VCaP (cell line): Measurements from ENCODE around the gene TRABD2A.

Experiments
- H3K27ac ChIP-seq: fragments of 450-650 bp; 2 replicates; pipeline ENCODE4 v1.5.1; 2017
- TF ChIP-seq, protein P1 (sequence below): fragments of 450-650 bp; conservative IDR thresholded peaks from 2 replicates; pipeline ENCODE4 v1.5.1; 2017; ENCODE audit warnings: mild to moderate bottlenecking, moderate library complexity

Gene TRABD2A

DNA sequence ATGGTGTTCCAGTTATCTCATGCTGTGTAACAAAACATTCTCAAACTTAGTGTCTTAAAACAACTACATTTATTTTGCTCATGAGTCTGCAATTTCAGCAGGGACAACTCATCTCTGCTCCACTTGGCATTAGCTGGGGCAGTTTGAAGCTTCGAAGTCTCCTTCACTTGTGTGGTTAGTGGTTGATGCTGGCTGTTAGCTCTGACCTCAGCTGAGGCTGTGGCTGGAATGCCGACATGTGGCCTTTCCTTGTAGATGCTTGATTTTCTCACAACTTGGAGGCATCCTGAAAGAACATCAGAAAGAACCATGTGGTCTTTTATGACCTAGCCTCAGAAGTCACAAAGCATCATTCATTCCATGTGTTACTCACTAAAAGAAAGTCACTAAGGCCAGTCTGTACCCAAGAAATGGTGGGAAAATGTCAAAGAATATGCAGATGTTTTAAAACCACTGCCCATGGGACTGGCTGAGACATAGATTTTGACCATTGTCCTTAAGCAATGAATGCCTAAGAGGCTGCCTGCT is 20.8 kb upstream of the TRABD2A start:
- H3K27ac ChIP-seq, result no peak overlapping the region
- TF ChIP-seq, protein P1, sequence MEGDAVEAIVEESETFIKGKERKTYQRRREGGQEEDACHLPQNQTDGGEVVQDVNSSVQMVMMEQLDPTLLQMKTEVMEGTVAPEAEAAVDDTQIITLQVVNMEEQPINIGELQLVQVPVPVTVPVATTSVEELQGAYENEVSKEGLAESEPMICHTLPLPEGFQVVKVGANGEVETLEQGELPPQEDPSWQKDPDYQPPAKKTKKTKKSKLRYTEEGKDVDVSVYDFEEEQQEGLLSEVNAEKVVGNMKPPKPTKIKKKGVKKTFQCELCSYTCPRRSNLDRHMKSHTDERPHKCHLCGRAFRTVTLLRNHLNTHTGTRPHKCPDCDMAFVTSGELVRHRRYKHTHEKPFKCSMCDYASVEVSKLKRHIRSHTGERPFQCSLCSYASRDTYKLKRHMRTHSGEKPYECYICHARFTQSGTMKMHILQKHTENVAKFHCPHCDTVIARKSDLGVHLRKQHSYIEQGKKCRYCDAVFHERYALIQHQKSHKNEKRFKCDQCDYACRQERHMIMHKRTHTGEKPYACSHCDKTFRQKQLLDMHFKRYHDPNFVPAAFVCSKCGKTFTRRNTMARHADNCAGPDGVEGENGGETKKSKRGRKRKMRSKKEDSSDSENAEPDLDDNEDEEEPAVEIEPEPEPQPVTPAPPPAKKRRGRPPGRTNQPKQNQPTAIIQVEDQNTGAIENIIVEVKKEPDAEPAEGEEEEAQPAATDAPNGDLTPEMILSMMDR, result no peak

DNA sequence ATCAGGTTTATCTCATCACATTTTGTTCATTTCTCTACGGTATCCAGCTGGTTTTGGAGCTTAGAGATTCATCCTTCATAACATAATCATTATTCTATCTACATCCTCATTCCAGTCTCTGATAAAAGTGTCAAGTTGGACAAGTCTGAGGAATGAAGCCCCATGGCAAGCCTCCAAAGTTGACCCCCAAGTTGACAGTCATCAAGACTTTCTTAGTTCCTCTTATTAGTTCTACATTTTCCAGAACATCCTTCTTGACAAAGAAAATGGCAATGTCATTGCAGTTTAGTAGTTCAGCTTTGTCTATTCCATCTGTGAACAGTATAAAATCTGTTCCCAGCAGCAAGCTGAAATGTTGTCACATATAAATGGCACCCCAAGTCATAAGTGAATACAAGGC is 20.1 kb upstream of the TRABD2A start:
- TF ChIP-seq, protein P1, result no peak
- no peak overlapping the region for H3K27ac ChIP-seq

DNA sequence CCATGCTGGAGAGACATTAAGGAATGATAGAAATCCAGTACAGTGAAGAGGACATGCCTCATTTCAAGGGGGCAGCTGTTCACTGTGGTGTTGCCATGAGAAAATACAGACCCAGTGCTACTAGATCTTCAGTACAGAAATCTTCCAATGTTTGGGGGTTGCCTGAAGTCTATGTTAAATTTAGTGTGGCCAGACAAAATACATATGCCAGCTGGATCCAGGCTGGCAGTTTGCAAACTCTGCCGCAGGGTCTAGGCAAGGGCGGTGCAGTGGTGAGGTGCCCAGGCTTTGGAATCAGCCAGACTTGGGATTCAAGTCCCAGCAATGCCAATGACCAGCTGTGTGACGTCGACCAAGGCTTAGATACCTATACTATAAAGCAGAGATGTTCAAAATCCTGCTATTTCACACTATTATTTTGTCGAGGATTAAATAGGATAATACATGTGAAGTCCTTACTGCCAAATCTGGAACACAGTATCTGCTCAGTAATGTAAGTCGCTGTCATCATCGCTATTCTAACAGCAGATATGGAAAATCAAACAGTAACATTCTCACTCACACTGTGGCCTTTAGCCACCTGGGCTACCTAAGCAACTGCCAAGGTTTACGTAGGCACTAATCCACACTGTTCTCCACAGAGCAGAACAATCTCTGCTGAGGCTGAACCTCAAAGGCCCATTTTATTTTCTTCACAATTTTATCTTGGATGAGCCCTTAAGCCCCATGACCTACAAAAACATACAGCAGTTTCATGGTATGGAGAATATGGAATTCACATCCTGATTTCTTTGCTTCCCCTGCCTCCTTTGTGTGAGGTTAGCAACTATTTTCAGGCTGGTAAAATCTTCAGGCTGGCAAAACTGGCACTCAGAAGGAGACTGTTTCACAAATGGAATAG is 18.7 kb upstream of the TRABD2A start:
- TF ChIP-seq, protein P1, result no peak

DNA sequence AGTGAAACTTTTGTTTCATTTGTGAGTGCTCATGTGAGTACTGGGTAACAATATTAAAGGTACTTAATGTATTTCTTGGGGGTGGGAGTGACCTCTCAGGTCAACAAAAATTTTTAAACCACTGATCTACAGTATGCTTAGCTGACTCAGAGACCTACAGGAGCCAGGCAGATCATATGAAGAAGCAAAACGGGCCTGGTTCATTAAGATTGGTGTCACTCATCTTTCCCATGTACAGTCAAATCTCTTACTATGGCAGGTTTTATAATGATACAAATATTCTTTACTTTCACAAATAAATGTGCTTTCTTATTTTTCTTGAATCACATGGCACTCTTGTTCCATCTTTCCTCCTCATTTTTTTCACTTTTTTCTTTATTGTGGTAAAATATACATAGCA is 16.9 kb upstream of the TRABD2A start:
- H3K27ac ChIP-seq, result no peak overlapping the region
- TF ChIP-seq, protein P1, result no peak

More for the DNA sequence above, 18.7 kb upstream of the TRABD2A start:
- no peak overlapping the region for H3K27ac ChIP-seq

DNA sequence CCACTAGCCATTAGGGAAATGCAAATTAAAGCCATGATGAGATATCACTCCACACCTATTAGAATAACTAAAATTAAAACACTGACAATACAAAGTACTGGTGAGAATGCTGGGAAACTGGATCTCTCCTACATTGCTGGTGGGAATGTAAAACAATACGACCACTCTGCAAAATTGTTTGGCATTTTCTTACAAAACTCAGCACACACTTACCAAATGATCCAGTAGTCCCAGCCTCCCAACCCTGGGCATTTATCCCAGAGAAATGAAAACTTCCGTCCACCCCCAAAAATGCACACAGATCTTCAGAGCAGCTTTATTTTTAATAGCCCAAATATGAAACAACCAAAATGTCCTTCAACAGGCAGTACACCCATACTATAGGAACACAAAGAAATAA is 15.7 kb upstream of the TRABD2A start:
- H3K27ac ChIP-seq, result no peak overlapping the region

DNA sequence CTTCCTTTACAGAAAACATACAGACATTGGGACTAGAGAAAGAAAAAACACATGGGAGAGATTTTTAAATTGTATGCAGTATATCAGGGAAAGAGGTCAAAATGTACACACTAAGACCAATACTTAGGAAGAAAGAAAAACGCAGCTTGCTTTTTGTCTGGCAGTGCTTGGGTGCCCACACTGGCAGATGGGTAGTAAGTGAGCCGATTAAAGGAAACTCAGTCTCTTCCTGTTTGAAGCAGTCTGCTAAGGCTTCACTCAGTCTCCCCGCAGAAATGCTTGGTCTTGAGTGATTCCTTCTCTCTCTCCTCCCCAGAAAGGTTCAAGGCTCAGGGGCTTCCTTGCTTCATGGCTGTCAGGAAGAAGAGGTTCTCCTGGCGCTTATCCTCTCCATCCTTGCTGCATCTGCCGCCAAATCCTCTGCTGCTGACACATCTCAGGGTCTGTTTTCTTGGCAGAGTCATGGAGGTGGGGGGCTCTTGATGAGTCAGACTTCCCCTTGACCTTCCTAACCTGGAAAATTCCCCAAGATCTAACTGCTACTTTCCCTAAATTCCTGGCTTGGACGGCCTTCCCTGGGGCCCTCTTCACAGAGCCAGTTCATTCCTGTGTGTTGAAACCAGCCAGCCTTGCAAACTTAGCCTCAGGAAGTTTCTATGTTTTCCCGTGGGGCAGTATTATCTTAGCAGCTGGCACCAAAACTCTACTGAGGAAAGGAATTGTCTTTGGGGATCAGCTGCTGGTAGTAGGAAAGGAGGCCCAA is 14.1 kb upstream of the TRABD2A start:
- no peak overlapping the region for H3K27ac ChIP-seq
- TF ChIP-seq, protein P1, result no peak

More for the DNA sequence above, 15.7 kb upstream of the TRABD2A start:
- TF ChIP-seq, protein P1, result no peak

DNA sequence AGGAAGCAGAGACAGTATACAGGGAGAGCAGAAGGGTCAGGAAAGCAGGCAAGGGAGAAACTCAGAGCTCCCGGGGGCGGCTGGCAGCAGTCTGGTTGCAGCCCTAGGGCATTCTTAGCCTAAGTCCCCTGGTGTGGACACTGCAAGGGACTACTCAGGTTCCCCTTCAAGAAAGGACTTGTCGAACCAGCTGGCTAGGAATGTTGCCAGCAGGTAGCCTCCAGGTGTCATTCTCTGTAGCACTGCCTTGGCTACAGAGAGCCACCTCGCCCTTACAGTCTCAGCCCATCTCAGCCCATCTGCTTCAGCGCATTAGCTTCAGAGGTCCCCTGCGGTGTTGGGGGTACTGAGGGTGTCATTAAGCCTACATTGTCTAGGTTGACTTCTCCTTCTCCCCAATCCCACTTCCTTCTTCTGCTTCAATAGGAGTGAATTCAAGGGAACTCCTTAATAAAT is 13.3 kb upstream of the TRABD2A start:
- TF ChIP-seq, protein P1, result no peak
- peak overlapping the region; percentile 13; the same call in 1 of the 2 replicates for H3K27ac ChIP-seq
